ENCODE data around the gene SOS1. TPM values are rescaled to one million over a fixed set of nuclear protein-coding genes. Genes with fewer than 3 reads are reported as not detected.

SOS1 gene
- total RNA-seq, 2 donors from 2014 or later: 65.2 to 95.5 TPM

GRCh38 chr2:39128919-39129391 is 8.1 kb upstream of the SOS1 start:
- DNase-seq (peak in 2 of 3 donors; percentile 24 to 26), ATAC-seq (peak; percentile 54)
- Mint-ChIP-seq H3K27ac (peak overlapping the region; percentile 91), H3K4me3 (peak overlapping the region; percentile 62), H3K4me1 (peaks cover 42% of the 10 kb centered on the region), H3K36me3 (ENCODE audit: low read depth) (peaks cover 5% of the 10 kb centered on the region), H3K27me3 (no peaks in the 10 kb centered on the region)
- H3K9me3 ChIP-seq (ENCODE audit: control insufficient read depth, low read length, poor library complexity, severe bottlenecking): no peaks in the 10 kb centered on the region

GRCh38 chr2:39127973-39128372 is 7.1 kb upstream of the SOS1 start:
- H3K4me3 Mint-ChIP-seq: peak overlapping the region; percentile 53
- peaks cover 3% of the 10 kb centered on the region for H3K36me3 Mint-ChIP-seq (ENCODE audit: low read depth)
- no peaks in the 10 kb centered on the region for H3K9me3 ChIP-seq (ENCODE audit: control insufficient read depth, low read length, poor library complexity, severe bottlenecking)
- DNase-seq: peak in 1 of 3 donors; percentile 21
- H3K27me3 Mint-ChIP-seq: no peaks in the 10 kb centered on the region
- ATAC-seq: peak; percentile 9
- peaks cover 37% of the 10 kb centered on the region for H3K4me1 Mint-ChIP-seq
- H3K27ac Mint-ChIP-seq: peak overlapping the region; percentile 91

DNA sequence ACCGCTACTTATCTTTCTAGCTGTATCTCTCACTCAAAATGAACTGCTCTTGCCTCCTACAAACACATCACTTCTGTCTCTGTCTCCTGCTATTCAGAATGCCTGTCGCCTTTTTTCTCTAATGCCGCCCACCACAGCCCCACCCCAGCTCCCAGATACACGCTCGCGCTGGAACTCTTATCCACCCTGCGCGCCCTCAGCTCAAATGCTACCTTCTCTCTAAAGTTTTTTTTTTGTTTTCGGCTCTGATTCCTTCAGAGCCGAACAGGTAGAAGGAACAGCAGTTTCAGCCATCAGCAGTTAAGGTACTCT is 3.9 kb upstream of the SOS1 start:
- H3K27me3 Mint-ChIP-seq: no peaks in the 10 kb centered on the region
- ATAC-seq (peak; percentile 5), DNase-seq (no peak)
- H3K27ac Mint-ChIP-seq: peak overlapping the region; percentile 98
- H3K9me3 ChIP-seq (ENCODE audit: control insufficient read depth, low read length, poor library complexity, severe bottlenecking): no peaks in the 10 kb centered on the region
- peak overlapping the region; percentile 97 for H3K4me3 Mint-ChIP-seq
- peaks cover 3% of the 10 kb centered on the region for H3K36me3 Mint-ChIP-seq (ENCODE audit: low read depth)
- peaks cover 38% of the 10 kb centered on the region for H3K4me1 Mint-ChIP-seq

DNA sequence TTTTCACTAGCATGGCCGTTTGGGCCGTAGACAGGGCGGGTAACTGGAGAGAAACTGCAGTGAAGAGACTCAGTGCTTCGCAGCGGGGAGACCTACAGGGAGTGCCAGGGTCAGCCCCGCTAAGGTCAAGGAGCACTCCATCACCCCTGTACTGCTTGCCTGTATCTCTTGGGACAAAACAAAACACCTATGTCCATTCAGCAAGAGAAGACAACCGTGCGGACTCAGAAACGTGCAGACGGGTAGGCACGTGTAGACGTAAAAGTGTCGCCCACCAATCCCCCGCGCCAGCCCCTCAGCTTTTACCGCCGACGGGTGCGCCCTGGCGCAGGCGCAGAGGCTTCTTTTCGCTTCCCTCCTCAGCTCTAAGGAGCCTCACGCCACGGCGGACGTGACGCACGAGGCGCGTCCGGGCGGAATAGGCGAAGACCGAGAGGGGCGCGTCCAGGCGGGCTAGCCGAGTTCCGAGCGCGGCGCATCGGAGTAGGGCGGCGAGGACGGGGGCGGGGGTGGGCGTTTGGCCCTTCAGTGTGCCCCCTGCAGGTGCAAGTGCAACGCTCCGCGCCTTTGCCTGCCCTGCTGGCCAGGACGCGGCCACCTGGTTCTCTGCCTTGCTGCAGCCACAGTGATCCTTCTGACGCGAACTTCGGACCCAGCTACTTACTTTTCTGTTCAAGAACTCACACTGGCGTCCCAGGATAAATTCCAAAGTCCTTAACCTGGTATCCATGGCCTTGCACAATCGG is 3.3 kb upstream of the SOS1 start:
- Mint-ChIP-seq H3K4me3 (peak overlapping the region; percentile 97), H3K27ac (peak overlapping the region; percentile 98), H3K36me3 (ENCODE audit: low read depth) (peaks cover 3% of the 10 kb centered on the region), H3K4me1 (peaks cover 40% of the 10 kb centered on the region), H3K27me3 (no peaks in the 10 kb centered on the region)
- DNase-seq (peak; percentile 90 to 96 (median 95)), ATAC-seq (peak; percentile 80)
- no peaks in the 10 kb centered on the region for H3K9me3 ChIP-seq (ENCODE audit: control insufficient read depth, low read length, poor library complexity, severe bottlenecking)

- no peaks in the 10 kb centered on the region for H3K27me3 Mint-ChIP-seq
- no peak for DNase-seq
- H3K4me3 Mint-ChIP-seq: peak overlapping the region; percentile 97
- no peak for ATAC-seq
- H3K36me3 Mint-ChIP-seq (ENCODE audit: low read depth): peaks cover 3% of the 10 kb centered on the region
- peaks cover 42% of the 10 kb centered on the region for H3K4me1 Mint-ChIP-seq
- peak overlapping the region; percentile 98 for H3K27ac Mint-ChIP-seq
- H3K9me3 ChIP-seq (ENCODE audit: control insufficient read depth, low read length, poor library complexity, severe bottlenecking): no peaks in the 10 kb centered on the region
Observed at GRCh38 chr2:39123436-39123999, 2.7 kb upstream of the SOS1 start.

DNA sequence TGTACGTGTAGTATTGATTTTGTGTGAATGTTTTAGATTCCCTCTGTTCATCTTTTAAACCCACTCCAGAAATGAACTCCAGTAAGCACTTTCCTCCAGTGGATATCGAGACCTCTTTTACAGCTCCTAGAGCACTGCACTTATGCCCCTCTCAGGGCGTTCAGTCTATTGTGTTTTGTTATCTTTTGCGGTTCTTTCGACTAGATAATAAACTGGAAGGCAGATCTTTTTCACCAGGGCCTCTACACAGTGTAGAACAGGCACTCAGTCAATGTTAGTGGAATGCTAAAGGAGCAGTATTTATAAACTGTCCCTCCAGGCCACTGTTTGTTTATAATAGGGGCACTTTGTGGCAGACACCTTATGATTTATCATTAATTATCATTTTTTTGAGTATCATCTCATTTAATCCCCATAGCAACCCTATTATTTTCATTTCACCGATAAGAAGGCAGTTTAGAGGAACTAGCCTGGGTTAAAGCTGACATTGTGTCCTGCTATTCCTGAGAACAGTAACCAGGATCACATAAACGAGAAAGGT is 742 bp upstream of the SOS1 start:
- peaks cover 46% of the 10 kb centered on the region for H3K4me1 Mint-ChIP-seq
- no peaks in the 10 kb centered on the region for H3K27me3 Mint-ChIP-seq
- peak overlapping the region; percentile 93 for H3K27ac Mint-ChIP-seq
- DNase-seq (no peak), ATAC-seq (no peak)
- H3K4me3 Mint-ChIP-seq: peak overlapping the region; percentile 92
- no peaks in the 10 kb centered on the region for H3K9me3 ChIP-seq (ENCODE audit: control insufficient read depth, low read length, poor library complexity, severe bottlenecking)
- peaks cover 8% of the 10 kb centered on the region for H3K36me3 Mint-ChIP-seq (ENCODE audit: low read depth)

DNA sequence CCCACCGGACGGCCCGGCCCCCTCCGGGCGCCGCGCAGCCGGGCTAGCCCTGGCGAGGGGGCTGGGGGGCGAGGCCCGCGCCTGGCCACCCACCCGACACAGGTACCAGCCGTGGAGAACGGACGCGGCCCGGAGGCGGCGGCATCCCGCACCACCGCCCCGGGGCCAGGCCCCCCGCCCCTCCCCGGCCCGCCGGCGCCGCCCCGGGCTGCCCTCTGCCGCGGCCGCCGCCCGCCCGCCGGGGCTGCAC is 405 bp downstream of the SOS1 start:
- ATAC-seq (no peak), DNase-seq (no peak)
- Mint-ChIP-seq H3K27me3 (no peaks in the 10 kb centered on the region), H3K27ac (peak overlapping the region; percentile 93), H3K36me3 (ENCODE audit: low read depth) (peaks cover 8% of the 10 kb centered on the region), H3K4me1 (peaks cover 54% of the 10 kb centered on the region), H3K4me3 (peak overlapping the region; percentile 95)
- no peaks in the 10 kb centered on the region for H3K9me3 ChIP-seq (ENCODE audit: control insufficient read depth, low read length, poor library complexity, severe bottlenecking)

GRCh38 chr2:39119732-39120520 is 925 bp downstream of the SOS1 start:
- Mint-ChIP-seq H3K36me3 (ENCODE audit: low read depth) (peaks cover 7% of the 10 kb centered on the region), H3K27ac (peak overlapping the region; percentile 95)

GRCh38 chr2:39118786-39119499 is 1.9 kb downstream of the SOS1 start:
- Mint-ChIP-seq H3K27me3 (no peaks in the 10 kb centered on the region), H3K4me1 (peaks cover 56% of the 10 kb centered on the region), H3K36me3 (ENCODE audit: low read depth) (peaks cover 5% of the 10 kb centered on the region), H3K27ac (peak overlapping the region; percentile 95), H3K4me3 (peak overlapping the region; percentile 95)
- H3K9me3 ChIP-seq (ENCODE audit: control insufficient read depth, low read length, poor library complexity, severe bottlenecking): no peaks in the 10 kb centered on the region
- no peak for ATAC-seq
- no peak for DNase-seq

More at GRCh38 chr2:39119732-39120520, 925 bp downstream of the SOS1 start:
- ATAC-seq (peak; percentile 43), DNase-seq (peak; percentile 51 to 56 (median 54))
- Mint-ChIP-seq H3K4me1 (peaks cover 53% of the 10 kb centered on the region), H3K4me3 (peak overlapping the region; percentile 95), H3K27me3 (no peaks in the 10 kb centered on the region)
- H3K9me3 ChIP-seq (ENCODE audit: control insufficient read depth, low read length, poor library complexity, severe bottlenecking): no peaks in the 10 kb centered on the region

DNA sequence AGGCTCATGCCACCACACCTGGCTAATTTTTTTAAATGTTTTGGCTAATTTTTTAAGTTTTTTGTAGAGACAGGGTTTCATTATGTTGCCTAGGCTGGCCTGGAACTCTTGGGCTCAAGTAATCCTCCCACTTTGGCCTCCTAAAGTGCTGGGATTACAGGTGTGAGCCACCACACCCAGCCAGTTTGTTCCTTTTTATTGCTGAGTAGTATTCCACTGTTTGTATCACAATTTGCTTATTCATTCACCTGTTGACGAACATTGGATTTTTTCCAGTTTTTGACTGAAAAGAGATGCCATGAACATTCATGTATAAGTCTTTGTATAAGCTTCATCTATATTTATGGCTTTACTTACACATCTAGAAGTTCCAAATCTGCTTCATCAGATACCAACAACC is 5.3 kb downstream of the SOS1 start:
- H3K27ac Mint-ChIP-seq: peak overlapping the region; percentile 83
- ATAC-seq (no peak), DNase-seq (no peak)
- no peaks in the 10 kb centered on the region for H3K27me3 Mint-ChIP-seq
- H3K4me1 Mint-ChIP-seq: peaks cover 67% of the 10 kb centered on the region
- no peak overlapping the region for H3K4me3 Mint-ChIP-seq
- no peaks in the 10 kb centered on the region for H3K9me3 ChIP-seq (ENCODE audit: control insufficient read depth, low read length, poor library complexity, severe bottlenecking)
- H3K36me3 Mint-ChIP-seq (ENCODE audit: low read depth): peaks cover 13% of the 10 kb centered on the region

GRCh38 chr2:39114771-39115170 is 6.1 kb downstream of the SOS1 start:
- no peaks in the 10 kb centered on the region for H3K9me3 ChIP-seq (ENCODE audit: control insufficient read depth, low read length, poor library complexity, severe bottlenecking)
- Mint-ChIP-seq H3K4me3 (peak overlapping the region; percentile 72), H3K27me3 (no peaks in the 10 kb centered on the region), H3K36me3 (ENCODE audit: low read depth) (peaks cover 13% of the 10 kb centered on the region), H3K27ac (peak overlapping the region; percentile 83), H3K4me1 (peaks cover 72% of the 10 kb centered on the region)
- ATAC-seq (no peak), DNase-seq (no peak)

DNA sequence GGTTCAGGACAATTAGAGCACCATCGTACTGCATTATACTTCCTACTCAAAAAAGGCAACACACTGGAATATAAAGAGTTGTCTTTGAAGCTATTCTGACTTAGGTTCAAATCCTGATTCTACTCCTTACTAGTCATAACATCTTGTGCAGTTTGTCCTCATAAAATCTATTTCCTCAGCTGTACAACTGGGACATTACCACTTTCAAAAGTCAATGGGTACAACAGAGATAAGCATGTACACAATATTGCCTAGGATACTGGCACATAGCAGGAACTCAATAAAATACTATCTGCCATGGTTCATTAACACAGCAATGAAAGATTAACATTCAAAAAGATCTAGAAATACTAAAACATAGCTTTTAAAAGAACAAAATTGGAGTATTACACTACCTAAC is 11.3 kb downstream of the SOS1 start:
- peaks cover 57% of the 10 kb centered on the region for H3K4me1 Mint-ChIP-seq
- H3K27me3 Mint-ChIP-seq: no peaks in the 10 kb centered on the region
- DNase-seq: no peak
- peak overlapping the region; percentile 39 for H3K4me3 Mint-ChIP-seq
- peak overlapping the region; percentile 83 for H3K27ac Mint-ChIP-seq
- no peak for ATAC-seq
- H3K36me3 Mint-ChIP-seq (ENCODE audit: low read depth): peaks cover 8% of the 10 kb centered on the region
- no peaks in the 10 kb centered on the region for H3K9me3 ChIP-seq (ENCODE audit: control insufficient read depth, low read length, poor library complexity, severe bottlenecking)

GRCh38 chr2:39108377-39108776 is 12.5 kb downstream of the SOS1 start:
- Mint-ChIP-seq H3K4me1 (peaks cover 53% of the 10 kb centered on the region), H3K36me3 (ENCODE audit: low read depth) (peaks cover 5% of the 10 kb centered on the region), H3K4me3 (peak overlapping the region; percentile 39), H3K27me3 (no peaks in the 10 kb centered on the region), H3K27ac (peak overlapping the region; percentile 83)
- ATAC-seq: no peak
- no peaks in the 10 kb centered on the region for H3K9me3 ChIP-seq (ENCODE audit: control insufficient read depth, low read length, poor library complexity, severe bottlenecking)
- no peak for DNase-seq

Data from T-helper 17 cell (primary cell).